Panc1 (cell line): Measurements from ENCODE around the gene TRPC4AP. TPM values are rescaled to one million over a fixed set of nuclear protein-coding genes. Genes with fewer than 3 reads are reported as not detected.
A peak's percentile ranks its signal among the peaks of the same experiment; 100 is the strongest.

Source experiments
- ATAC-seq: fragments of 200-7000 bp; cut with Tn5 transposase; 2 replicates; pipeline ENCODE4 v1.9.1; 2020; ENCODE audit warnings: mild to moderate bottlenecking, moderate library complexity
- BruUV-seq: library from RNA; stranded (reverse); fragments of 400-500 nt; replicated peaks from 2 replicates; lab custom pipeline; 2021; lab: Mats Ljungman, UMichigan
- CTCF ChIA-PET: fragments of 300-600 bp; sonication (Branson Sonifier 250); formaldehyde crosslinking; loops from one replicate; lab custom pipeline; 2022; ENCODE audit warnings: antibody characterized with exemption; lab: Charles Lee
- POLR2A ChIA-PET: fragments of 300-600 bp; sonication (Branson Sonifier 250); formaldehyde crosslinking; loops from one replicate; lab custom pipeline; 2022; ENCODE audit warnings: antibody characterized with exemption; lab: Charles Lee
- DNase-seq: peaks from one replicate; pipeline ENCODE4 v3.0.0-alpha.2; 2010; ENCODE audit warnings: low read depth, low spot score
- H3K27ac ChIP-seq: 2 replicates; pipeline ENCODE4 v1.5.1; 2011; ENCODE audit warnings: mild to moderate bottlenecking, low read length, inconsistent platforms
- H3K27me3 ChIP-seq: fragments of 200-500 bp; sonication (Bioruptor generic); 2 replicates; pipeline ENCODE4 v1.6.0; 2014; ENCODE audit warnings: low read length, inconsistent platforms; ENCODE audit not compliant: control insufficient read depth, insufficient read depth
- H3K36me3 ChIP-seq: fragments of 200-500 bp; sonication (Bioruptor generic); 2 replicates; pipeline ENCODE4 v1.5.1; 2014; ENCODE audit warnings: inconsistent platforms, mild to moderate bottlenecking, low read length, moderate library complexity; ENCODE audit not compliant: control insufficient read depth, insufficient read depth
- H3K4me1 ChIP-seq: 2 replicates; pipeline ENCODE4 v1.5.1; 2011; ENCODE audit warnings: inconsistent platforms, mild to moderate bottlenecking, low read length, moderate library complexity; ENCODE audit not compliant: control insufficient read depth, insufficient read depth
- H3K4me3 ChIP-seq, 2 experiments: 2 replicates each; pipeline ENCODE4 v1.5.1; 2011 to 2012; ENCODE audit warnings: low read depth in 2 of 2, low read length in 2 of 2, mild to moderate bottlenecking in 2 of 2, inconsistent platforms in 1 of 2, moderate library complexity in 1 of 2
- H3K9me3 ChIP-seq: fragments of 200-500 bp; sonication (Bioruptor generic); 2 replicates; pipeline ENCODE4 v1.5.1; 2014; ENCODE audit warnings: low read depth, mild to moderate bottlenecking, inconsistent platforms, low read length, moderate library complexity; ENCODE audit not compliant: control insufficient read depth, insufficient read depth
- POLR2AphosphoS5 ChIP-seq: IDR thresholded peaks from 2 replicates; pipeline ENCODE4 v1.6.1; 2012; ENCODE audit warnings: mild to moderate bottlenecking, low read depth, low read length, moderate library complexity
- SIN3A ChIP-seq: IDR thresholded peaks from 2 replicates; pipeline ENCODE4 v1.6.1; 2012; ENCODE audit warnings: low read depth, mild to moderate bottlenecking, low read length, moderate library complexity, borderline replicate concordance; ENCODE audit not compliant: insufficient read depth
- TCF7L2 ChIP-seq: IDR thresholded peaks from 2 replicates; pipeline ENCODE4 v1.6.1; 2011; ENCODE audit warnings: mild to moderate bottlenecking, low read depth, low read length, inconsistent platforms
- in situ Hi-C: cut with HindIII; loops from 2 replicates; pipeline ENCODE4 v1.10.0; 2016; ENCODE audit warnings: low sequenced_read_pairs, low pct_unique_long_range_greater_than_20kb
- intact Hi-C: fragments of 100-400 bp; cut with micrococcal nuclease; formaldehyde crosslinking; loops from one replicate; pipeline ENCODE4 v1.10.0; 2022; ENCODE audit not compliant: unreplicated experiment
- total RNA-seq: library from RNA; stranded (reverse); gene quantifications from one replicate; pipeline ENCODE4 v1.2.1, GENCODE V29; 2021; ENCODE audit not compliant: unreplicated experiment
- TF ChIP-seq, protein P1 (sequence below): fragments of 450-650 bp; IDR thresholded peaks from 2 replicates; pipeline ENCODE4 v1.5.1; 2017; ENCODE audit warnings: mild to moderate bottlenecking
- TF ChIP-seq, protein P2 (sequence below), 2 experiments: IDR thresholded peaks; 2 replicates each; pipeline ENCODE4 v1.6.1; 2011 to 2012; ENCODE audit warnings: low read depth in 2 of 2, control low read depth in 1 of 2, low read length in 1 of 2, mild to moderate bottlenecking in 1 of 2, moderate library complexity in 1 of 2; ENCODE audit not compliant: insufficient read depth in 1 of 2

Gene TRPC4AP
- total RNA-seq, 1 experiment from 2014 or later, result 48.4 TPM

DNA sequence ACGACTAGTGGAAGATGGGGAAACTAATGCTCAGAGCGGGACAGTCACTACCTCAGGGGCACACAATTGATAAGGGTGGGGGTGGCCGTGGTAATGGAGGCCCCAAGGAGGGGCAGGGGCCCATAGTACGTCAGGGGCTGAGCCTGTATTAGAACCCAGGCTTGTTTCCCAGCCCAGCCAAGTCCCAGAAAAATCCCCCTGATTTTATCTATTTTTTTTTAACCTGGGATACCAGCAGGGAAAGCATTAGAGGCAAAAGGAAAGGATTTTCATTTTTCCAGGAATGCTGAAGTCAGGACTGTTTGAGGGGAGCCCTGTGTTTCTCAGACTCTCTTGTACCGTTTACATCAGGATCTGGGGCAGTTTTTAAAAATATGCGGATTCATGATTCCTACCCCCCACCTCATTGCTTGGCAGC lies 136.6 kb downstream of the TRPC4AP start:
- in situ Hi-C loops, result no loop called here
- intact Hi-C loops, result no loop called here
- TF ChIP-seq TCF7L2 (no peak), SIN3A (no peak), POLR2AphosphoS5 (no peak)
- TF ChIP-seq, protein P1, sequence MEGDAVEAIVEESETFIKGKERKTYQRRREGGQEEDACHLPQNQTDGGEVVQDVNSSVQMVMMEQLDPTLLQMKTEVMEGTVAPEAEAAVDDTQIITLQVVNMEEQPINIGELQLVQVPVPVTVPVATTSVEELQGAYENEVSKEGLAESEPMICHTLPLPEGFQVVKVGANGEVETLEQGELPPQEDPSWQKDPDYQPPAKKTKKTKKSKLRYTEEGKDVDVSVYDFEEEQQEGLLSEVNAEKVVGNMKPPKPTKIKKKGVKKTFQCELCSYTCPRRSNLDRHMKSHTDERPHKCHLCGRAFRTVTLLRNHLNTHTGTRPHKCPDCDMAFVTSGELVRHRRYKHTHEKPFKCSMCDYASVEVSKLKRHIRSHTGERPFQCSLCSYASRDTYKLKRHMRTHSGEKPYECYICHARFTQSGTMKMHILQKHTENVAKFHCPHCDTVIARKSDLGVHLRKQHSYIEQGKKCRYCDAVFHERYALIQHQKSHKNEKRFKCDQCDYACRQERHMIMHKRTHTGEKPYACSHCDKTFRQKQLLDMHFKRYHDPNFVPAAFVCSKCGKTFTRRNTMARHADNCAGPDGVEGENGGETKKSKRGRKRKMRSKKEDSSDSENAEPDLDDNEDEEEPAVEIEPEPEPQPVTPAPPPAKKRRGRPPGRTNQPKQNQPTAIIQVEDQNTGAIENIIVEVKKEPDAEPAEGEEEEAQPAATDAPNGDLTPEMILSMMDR, result peak; percentile 32
- no peaks in the 10 kb centered on the region for H3K27me3 ChIP-seq
- CTCF ChIA-PET, result interaction anchor here (1.0 kb wide), 1 partner anchor 82 kb away, joined by 9 read pairs; no protein-coding TSS in a partner anchor
- ATAC-seq, result no peak
- H3K9me3 ChIP-seq, result no peaks in the 10 kb centered on the region
- POLR2A ChIA-PET, result interaction anchor here (0.6 kb wide), 1 partner anchor 329 kb away, joined by 5 read pairs; the partner anchor contains the start of gene EIF6
- no peak for DNase-seq
- no TSS peak for BruUV-seq
- H3K4me1 ChIP-seq, result peaks cover 11% of the 10 kb centered on the region
- H3K27ac ChIP-seq, result peak overlapping the region; percentile 93
- 0 out of 2 replicates have a peak, but pooled peaks cover 2% of the 10 kb centered on the region for H3K36me3 ChIP-seq
- peak overlapping the region; percentile 69 to 92 for H3K4me3 ChIP-seq

DNA sequence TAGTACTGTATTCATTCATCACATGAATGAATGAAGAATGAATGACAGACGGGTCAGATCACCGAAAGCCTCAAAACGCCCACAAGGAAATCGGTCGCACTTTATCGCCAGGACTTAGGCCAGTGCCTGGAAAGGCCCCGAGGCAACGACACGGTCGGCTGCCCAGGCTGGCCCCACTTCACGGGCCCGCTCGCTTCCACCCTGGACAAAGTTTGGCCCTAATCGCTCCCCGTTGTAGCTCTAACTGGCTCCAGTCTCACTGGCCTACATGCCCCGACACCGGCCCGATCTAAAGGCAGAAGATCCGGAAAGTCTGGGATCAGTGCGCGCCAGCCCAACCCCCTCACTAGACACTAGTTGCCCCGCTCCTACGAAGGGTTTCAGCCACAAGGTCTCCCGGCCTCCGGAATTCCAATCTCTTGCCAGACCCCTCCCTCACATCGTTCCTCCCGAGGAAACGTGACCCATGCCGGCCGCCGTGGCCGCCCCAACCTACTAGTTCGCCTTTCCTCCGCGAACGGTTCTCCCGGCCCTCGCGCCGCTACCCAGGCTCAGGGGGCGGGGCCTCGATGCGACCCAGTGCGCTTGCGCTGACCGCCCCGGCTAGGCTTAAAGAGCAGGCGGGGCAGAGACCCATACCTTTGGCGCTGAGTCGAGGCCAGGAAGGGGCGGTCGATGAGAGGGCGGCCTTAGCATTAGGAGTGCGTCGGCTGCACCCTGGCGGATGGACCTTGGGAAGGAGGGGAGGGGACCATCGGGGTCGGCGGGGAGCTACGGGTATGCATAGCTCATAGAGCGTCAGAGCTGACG lies 137.2 kb downstream of the TRPC4AP start, which contains the start of the genes GSS and MYH7B:
TSS of gene GSS (minus strand) at position 576 of the 810 bp plus-strand sequence. CDS start 3,954 bp downstream, outside the sequence.
TSS of gene MYH7B (plus strand) at position 638 of the 810 bp plus-strand sequence. CDS start 22,138 bp downstream, outside the sequence.
- H3K27ac ChIP-seq, result peak within 1 kb of the TSS; percentile 93
- ATAC-seq (peak; percentile 97), DNase-seq (peak; percentile 73)
- intact Hi-C loops (no loop called here), in situ Hi-C loops (no loop called here)
- BruUV-seq, result TSS peak; percentile 86
- H3K4me3 ChIP-seq, result peak within 1 kb of the TSS; percentile 69 to 92
- no peaks in the 10 kb centered on the region for H3K9me3 ChIP-seq
- POLR2A ChIA-PET, result interaction anchor here (0.6 kb wide), 2 partner anchors 328 to 329 kb away, joined by 4 to 5 read pairs; partner anchors contain the start of gene EIF6
- H3K36me3 ChIP-seq, result 0 out of 2 replicates have a peak, but pooled peaks cover 2% of the 10 kb centered on the region
- H3K4me1 ChIP-seq, result peaks cover 11% of the 10 kb centered on the region
- TF ChIP-seq, protein P2, sequence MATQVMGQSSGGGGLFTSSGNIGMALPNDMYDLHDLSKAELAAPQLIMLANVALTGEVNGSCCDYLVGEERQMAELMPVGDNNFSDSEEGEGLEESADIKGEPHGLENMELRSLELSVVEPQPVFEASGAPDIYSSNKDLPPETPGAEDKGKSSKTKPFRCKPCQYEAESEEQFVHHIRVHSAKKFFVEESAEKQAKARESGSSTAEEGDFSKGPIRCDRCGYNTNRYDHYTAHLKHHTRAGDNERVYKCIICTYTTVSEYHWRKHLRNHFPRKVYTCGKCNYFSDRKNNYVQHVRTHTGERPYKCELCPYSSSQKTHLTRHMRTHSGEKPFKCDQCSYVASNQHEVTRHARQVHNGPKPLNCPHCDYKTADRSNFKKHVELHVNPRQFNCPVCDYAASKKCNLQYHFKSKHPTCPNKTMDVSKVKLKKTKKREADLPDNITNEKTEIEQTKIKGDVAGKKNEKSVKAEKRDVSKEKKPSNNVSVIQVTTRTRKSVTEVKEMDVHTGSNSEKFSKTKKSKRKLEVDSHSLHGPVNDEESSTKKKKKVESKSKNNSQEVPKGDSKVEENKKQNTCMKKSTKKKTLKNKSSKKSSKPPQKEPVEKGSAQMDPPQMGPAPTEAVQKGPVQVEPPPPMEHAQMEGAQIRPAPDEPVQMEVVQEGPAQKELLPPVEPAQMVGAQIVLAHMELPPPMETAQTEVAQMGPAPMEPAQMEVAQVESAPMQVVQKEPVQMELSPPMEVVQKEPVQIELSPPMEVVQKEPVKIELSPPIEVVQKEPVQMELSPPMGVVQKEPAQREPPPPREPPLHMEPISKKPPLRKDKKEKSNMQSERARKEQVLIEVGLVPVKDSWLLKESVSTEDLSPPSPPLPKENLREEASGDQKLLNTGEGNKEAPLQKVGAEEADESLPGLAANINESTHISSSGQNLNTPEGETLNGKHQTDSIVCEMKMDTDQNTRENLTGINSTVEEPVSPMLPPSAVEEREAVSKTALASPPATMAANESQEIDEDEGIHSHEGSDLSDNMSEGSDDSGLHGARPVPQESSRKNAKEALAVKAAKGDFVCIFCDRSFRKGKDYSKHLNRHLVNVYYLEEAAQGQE (IDR thresholded peaks at IDR 0.05; ENCODE audit: insufficient read depth in 1 of 2, low read depth in 2 of 2, low read length in 1 of 2), result peak in 1 of 2 experiments; percentile 50; a peak in 1 of 4 replicates
- TF ChIP-seq, protein P1, result peak; percentile 70
- TF ChIP-seq SIN3A, result no peak
- TF ChIP-seq TCF7L2, result peak; percentile 84
- TF ChIP-seq POLR2AphosphoS5, result peak; percentile 87
- CTCF ChIA-PET, result interaction anchor here (1.0 kb wide), 1 partner anchor 81 kb away, joined by 9 read pairs; no protein-coding TSS in a partner anchor
- no peaks in the 10 kb centered on the region for H3K27me3 ChIP-seq
